ENCODE results near the gene CCDC106. TPM values are rescaled to one million over a fixed set of nuclear protein-coding genes. Genes with fewer than 3 reads are reported as not detected.

The CCDC106 gene
- total RNA-seq, 2 experiments from 2014 or later = 8.3 to 8.8 TPM

DNA sequence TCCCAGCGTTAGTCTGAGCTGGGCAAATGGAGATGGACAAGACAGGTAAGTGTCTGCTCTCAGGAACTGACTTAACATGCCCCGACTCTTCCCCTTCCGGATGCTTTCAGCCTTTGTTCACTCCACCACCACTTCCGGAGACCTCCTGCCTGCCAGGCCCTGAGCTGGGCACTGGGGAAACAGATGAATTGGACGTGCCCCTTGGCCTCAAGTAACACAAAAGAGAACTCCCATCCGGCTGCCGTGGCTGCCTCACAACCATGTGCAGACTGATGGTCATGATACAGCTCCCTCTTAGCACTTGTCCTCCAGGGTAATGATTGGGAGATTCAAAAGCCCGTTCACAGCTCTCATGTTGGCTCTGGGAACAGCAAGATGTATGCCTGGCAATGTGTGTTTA is 30.6 kb upstream of the CCDC106 start:
- Mint-ChIP-seq H3K36me3 (ENCODE audit: low read depth) (peaks cover 26% of the 10 kb centered on the region), H3K27me3 (no peaks in the 10 kb centered on the region), H3K4me1 (peaks cover 17% of the 10 kb centered on the region), H3K27ac (peak overlapping the region; percentile 36), H3K4me3 (no peak overlapping the region), H3K9me3 (no peaks in the 10 kb centered on the region)
- ChIA-PET POLR2A (no interaction called here), CTCF (interaction anchor here (0.7 to 4.8 kb wide), 3 partner anchors 11 to 98 kb away, joined by 3 to 30 read pairs (median 4); partner anchors contain the start of gene ZNF865)
- DNase-seq = no peak

DNA sequence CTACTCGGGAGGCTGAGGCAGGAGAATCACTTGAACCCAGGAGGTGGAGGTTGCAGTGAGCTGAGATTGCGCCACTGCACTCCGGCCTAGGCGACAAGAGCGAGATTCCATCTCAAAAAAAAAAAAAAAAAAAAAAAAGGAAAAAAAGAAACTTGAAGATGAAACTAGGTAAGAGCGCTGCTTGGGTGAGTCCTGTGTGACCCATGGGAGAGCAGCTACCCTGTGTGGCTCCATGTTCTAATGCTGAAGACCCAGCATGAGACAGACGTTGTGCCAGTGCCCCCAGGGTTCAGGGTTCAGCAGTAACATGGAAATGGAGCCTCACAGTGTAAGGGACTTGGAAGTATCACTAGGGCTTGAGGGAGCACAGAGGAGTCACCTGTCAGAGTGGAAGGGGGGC is 29.6 kb upstream of the CCDC106 start:
- no peaks in the 10 kb centered on the region for H3K27me3 Mint-ChIP-seq
- H3K36me3 Mint-ChIP-seq (ENCODE audit: low read depth) = peaks cover 19% of the 10 kb centered on the region
- CTCF ChIA-PET = interaction anchor here (1.2 to 4.8 kb wide), 2 partner anchors 12 to 99 kb away, joined by 4 to 30 read pairs; partner anchors contain the start of gene ZNF865
- H3K9me3 Mint-ChIP-seq = no peaks in the 10 kb centered on the region
- POLR2A ChIA-PET = no interaction called here
- peaks cover 20% of the 10 kb centered on the region for H3K4me1 Mint-ChIP-seq
- no peak overlapping the region for H3K4me3 Mint-ChIP-seq
- no peak overlapping the region for H3K27ac Mint-ChIP-seq
- no peak for DNase-seq

- Mint-ChIP-seq H3K27me3 (no peaks in the 10 kb centered on the region), H3K4me1 (peaks cover 26% of the 10 kb centered on the region), H3K36me3 (ENCODE audit: low read depth) (peaks cover 21% of the 10 kb centered on the region), H3K9me3 (peaks cover 3% of the 10 kb centered on the region), H3K4me3 (no peak overlapping the region), H3K27ac (no peak overlapping the region)
- POLR2A ChIA-PET = no interaction called here
- CTCF ChIA-PET = interaction anchor here (4.8 kb wide), 1 partner anchor 13 kb away, joined by 30 read pairs; the partner anchor contains the start of gene ZNF865
- DNase-seq = no peak
These were observed 28.7 kb upstream of the CCDC106 start for GRCh38 chr19:55619286-55619685.

- Mint-ChIP-seq H3K4me3 (no peak overlapping the region), H3K27me3 (no peaks in the 10 kb centered on the region), H3K9me3 (peaks cover 3% of the 10 kb centered on the region), H3K4me1 (peaks cover 35% of the 10 kb centered on the region), H3K36me3 (ENCODE audit: low read depth) (peaks cover 19% of the 10 kb centered on the region), H3K27ac (no peak overlapping the region)
- ChIA-PET CTCF (interaction anchor here (0.9 to 4.8 kb wide), 3 partner anchors 11 to 117 kb away, joined by 3 to 30 read pairs (median 3); partner anchors contain the start of gene ZNF865), POLR2A (interaction anchor here (0.6 kb wide), 1 partner anchor 117 kb away, joined by 3 read pairs; no protein-coding TSS in a partner anchor)
- DNase-seq = no peak
These were observed 27.4 kb upstream of the CCDC106 start for GRCh38 chr19:55620410-55621204.

DNA sequence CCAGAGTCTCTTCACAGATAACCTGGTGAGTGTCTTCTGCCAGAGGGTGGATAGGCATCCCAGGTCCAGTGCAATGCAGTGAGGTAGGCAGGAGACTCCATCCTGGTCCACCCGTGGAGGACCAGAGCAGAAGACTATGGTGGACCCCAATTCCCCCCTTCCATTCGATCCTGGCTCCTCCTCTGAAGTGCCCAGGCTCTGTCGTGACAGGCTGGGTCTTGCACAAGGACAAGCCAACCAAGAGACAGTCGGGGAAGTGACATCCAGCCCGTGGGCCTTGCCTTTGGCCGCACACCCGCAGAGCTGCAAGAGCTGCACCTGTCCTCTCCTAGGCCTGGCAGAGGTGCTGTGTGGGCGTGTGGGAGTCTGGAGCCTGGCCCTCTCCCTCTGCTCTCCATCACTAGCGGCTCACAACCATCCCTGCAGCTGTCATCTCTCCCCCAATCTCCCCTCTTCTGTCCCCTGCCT is 26.8 kb upstream of the CCDC106 start:
- Mint-ChIP-seq H3K27ac (no peak overlapping the region), H3K36me3 (ENCODE audit: low read depth) (peaks cover 19% of the 10 kb centered on the region), H3K9me3 (peaks cover 3% of the 10 kb centered on the region), H3K4me1 (peaks cover 40% of the 10 kb centered on the region), H3K27me3 (no peaks in the 10 kb centered on the region), H3K4me3 (no peak overlapping the region)
- ChIA-PET POLR2A (interaction anchor here (0.6 kb wide), 1 partner anchor 117 kb away, joined by 3 read pairs; no protein-coding TSS in a partner anchor), CTCF (interaction anchor here (0.9 to 4.8 kb wide), 3 partner anchors 10 to 117 kb away, joined by 3 to 30 read pairs (median 3); partner anchors contain the start of gene ZNF865)
- DNase-seq = no peak

DNA sequence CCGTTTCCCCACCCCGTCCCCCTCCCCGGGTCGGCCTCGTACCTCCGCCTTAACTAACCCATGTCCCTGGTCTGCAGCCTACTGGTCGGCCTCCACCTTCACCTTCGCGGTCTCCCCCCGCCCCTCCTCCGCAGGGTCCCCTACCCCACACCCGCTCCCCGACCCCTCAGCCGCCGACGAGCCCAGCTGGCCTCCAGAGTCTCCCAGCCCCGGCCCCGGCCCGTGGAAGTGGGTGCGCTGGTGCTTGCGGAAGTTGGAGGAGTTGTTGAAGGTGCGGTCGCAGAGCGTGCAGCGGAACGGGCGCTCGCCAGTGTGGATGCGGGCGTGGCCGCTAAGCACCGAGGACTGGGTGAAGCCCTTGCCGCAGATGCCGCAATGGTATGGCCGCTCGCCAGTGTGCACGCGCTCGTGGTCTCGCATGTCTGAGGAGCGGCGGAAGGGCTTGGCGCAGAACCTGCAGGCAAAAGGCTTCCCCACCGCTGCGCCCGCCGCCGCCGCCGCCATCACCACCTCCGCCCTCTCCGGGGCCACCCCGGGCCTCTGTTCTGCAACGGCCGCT is 26.3 kb upstream of the CCDC106 start:
- H3K9me3 Mint-ChIP-seq = peaks cover 3% of the 10 kb centered on the region
- CTCF ChIA-PET = interaction anchor here (1.7 to 4.8 kb wide), 2 partner anchors 15 to 16 kb away, joined by 6 to 30 read pairs; partner anchors contain the start of gene ZNF865

GRCh38 chr19:55622242-55622969 is 25.6 kb upstream of the CCDC106 start:
- Mint-ChIP-seq H3K27me3 (peaks cover 3% of the 10 kb centered on the region), H3K27ac (no peak overlapping the region), H3K9me3 (peaks cover 3% of the 10 kb centered on the region), H3K4me1 (peaks cover 52% of the 10 kb centered on the region), H3K4me3 (no peak overlapping the region), H3K36me3 (ENCODE audit: low read depth) (peaks cover 12% of the 10 kb centered on the region)
- POLR2A ChIA-PET = no interaction called here
- CTCF ChIA-PET = interaction anchor here (0.6 to 1.7 kb wide), 3 partner anchors 16 to 369 kb away, joined by 3 to 6 read pairs (median 5); partner anchors contain the start of genes FIZ1 and ZNF865
- DNase-seq = no peak

More for the DNA sequence above, 26.3 kb upstream of the CCDC106 start:
- H3K36me3 Mint-ChIP-seq (ENCODE audit: low read depth) = peaks cover 16% of the 10 kb centered on the region
- H3K4me1 Mint-ChIP-seq = peaks cover 45% of the 10 kb centered on the region
- POLR2A ChIA-PET = no interaction called here
- no peak overlapping the region for H3K27ac Mint-ChIP-seq
- DNase-seq = no peak
- H3K4me3 Mint-ChIP-seq = no peak overlapping the region
- H3K27me3 Mint-ChIP-seq = peaks cover under 1% of the 10 kb centered on the region

GRCh38 chr19:55623130-55623529 is 24.9 kb upstream of the CCDC106 start:
- Mint-ChIP-seq H3K36me3 (ENCODE audit: low read depth) (peaks cover 8% of the 10 kb centered on the region), H3K4me3 (no peak overlapping the region), H3K27me3 (peaks cover 8% of the 10 kb centered on the region), H3K27ac (no peak overlapping the region), H3K9me3 (peaks cover 3% of the 10 kb centered on the region), H3K4me1 (peaks cover 57% of the 10 kb centered on the region)
- DNase-seq = no peak
- POLR2A ChIA-PET = no interaction called here
- CTCF ChIA-PET = interaction anchor here (0.6 to 4.7 kb wide), 5 partner anchors 11 to 370 kb away, joined by 3 to 19 read pairs (median 6); partner anchors contain the start of genes FIZ1 and ZNF865

- Mint-ChIP-seq H3K36me3 (ENCODE audit: low read depth) (peaks cover 8% of the 10 kb centered on the region), H3K4me1 (peaks cover 57% of the 10 kb centered on the region), H3K27ac (no peak overlapping the region), H3K4me3 (peak overlapping the region; percentile 91), H3K9me3 (peaks cover 3% of the 10 kb centered on the region), H3K27me3 (peaks cover 8% of the 10 kb centered on the region)
- CTCF ChIA-PET = interaction anchor here (0.9 to 4.7 kb wide), 6 partner anchors 10 to 322 kb away, joined by 3 to 19 read pairs (median 5); partner anchors contain the start of genes FIZ1 and ZNF865
- no peak for DNase-seq
- POLR2A ChIA-PET = no interaction called here
These were observed 24.5 kb upstream of the CCDC106 start for GRCh38 chr19:55623561-55623960.

GRCh38 chr19:55624109-55625003 is 23.7 kb upstream of the CCDC106 start, which contains the start of gene ZNF784:
TSS of gene ZNF784 (minus strand) at chr19:55624566. CDS start at chr19:55624561, 5 bp downstream.
- Mint-ChIP-seq H3K27me3 (peaks cover 12% of the 10 kb centered on the region), H3K27ac (peak within 1 kb of the TSS; percentile 99), H3K4me3 (peak within 1 kb of the TSS; percentile 91), H3K4me1 (peaks cover 55% of the 10 kb centered on the region), H3K36me3 (ENCODE audit: low read depth) (peaks cover 8% of the 10 kb centered on the region), H3K9me3 (peaks cover 3% of the 10 kb centered on the region)
- peak; percentile 92 for DNase-seq
- CTCF ChIA-PET = interaction anchor here (0.9 to 4.7 kb wide), 9 partner anchors 9 to 322 kb away, joined by 3 to 19 read pairs (median 5); partner anchors contain the start of gene ZNF581
- POLR2A ChIA-PET = interaction anchor here (0.5 kb wide), 1 partner anchor 16 kb away, joined by 3 read pairs; no protein-coding TSS in a partner anchor

DNA sequence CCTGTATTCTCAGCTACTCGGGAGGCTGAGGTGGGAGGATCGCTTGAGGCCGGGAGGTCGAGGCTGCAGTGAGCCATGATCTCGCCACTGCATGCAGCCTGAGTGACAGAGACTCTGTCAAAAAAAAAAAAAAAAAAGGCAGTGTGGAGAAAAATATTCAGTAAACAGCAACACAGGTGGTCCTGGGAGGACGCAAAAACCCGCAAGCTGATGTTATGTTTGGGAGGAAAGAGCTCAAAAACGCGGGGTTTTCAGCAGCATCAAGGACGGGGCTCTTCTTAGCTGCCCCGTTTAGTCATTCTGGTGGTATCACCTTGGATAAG is 23.0 kb upstream of the CCDC106 start:
- H3K9me3 Mint-ChIP-seq = peaks cover 3% of the 10 kb centered on the region
- H3K27ac Mint-ChIP-seq = peak overlapping the region; percentile 99

More for the DNA sequence above, 23.0 kb upstream of the CCDC106 start:
- Mint-ChIP-seq H3K36me3 (ENCODE audit: low read depth) (peaks cover 8% of the 10 kb centered on the region), H3K4me3 (peak overlapping the region; percentile 91), H3K27me3 (peaks cover 12% of the 10 kb centered on the region), H3K4me1 (peaks cover 51% of the 10 kb centered on the region)
- CTCF ChIA-PET = interaction anchor here (0.6 to 4.7 kb wide), 11 partner anchors 9 to 121 kb away, joined by 4 to 19 read pairs (median 6); partner anchors contain the start of genes ZNF580 and ZNF581
- POLR2A ChIA-PET = interaction anchor here (0.5 kb wide), 1 partner anchor 17 kb away, joined by 3 read pairs; no protein-coding TSS in a partner anchor
- DNase-seq = no peak
